IPS-18c (cell line): ENCODE measurements around the gene ARMC5.
"Not testable (repeated sequence)": the region's sequence is repeated elsewhere in the genome, so short reads cannot be mapped to it uniquely, and the experiment has no call there.

Experiments
- H3K4me3 ChIP-seq: 2 replicates; pipeline ENCODE4 v1.7.0; 2013; ENCODE audit warnings: low read depth, mild to moderate bottlenecking, low read length, moderate library complexity; ENCODE audit not compliant: insufficient read depth
- H3K9me3 ChIP-seq: one replicate; pipeline ENCODE4 v1.6.1; 2013; ENCODE audit warnings: mild to moderate bottlenecking, low read length, moderate library complexity; ENCODE audit not compliant: control insufficient read depth, insufficient read depth

ARMC5 gene

DNA sequence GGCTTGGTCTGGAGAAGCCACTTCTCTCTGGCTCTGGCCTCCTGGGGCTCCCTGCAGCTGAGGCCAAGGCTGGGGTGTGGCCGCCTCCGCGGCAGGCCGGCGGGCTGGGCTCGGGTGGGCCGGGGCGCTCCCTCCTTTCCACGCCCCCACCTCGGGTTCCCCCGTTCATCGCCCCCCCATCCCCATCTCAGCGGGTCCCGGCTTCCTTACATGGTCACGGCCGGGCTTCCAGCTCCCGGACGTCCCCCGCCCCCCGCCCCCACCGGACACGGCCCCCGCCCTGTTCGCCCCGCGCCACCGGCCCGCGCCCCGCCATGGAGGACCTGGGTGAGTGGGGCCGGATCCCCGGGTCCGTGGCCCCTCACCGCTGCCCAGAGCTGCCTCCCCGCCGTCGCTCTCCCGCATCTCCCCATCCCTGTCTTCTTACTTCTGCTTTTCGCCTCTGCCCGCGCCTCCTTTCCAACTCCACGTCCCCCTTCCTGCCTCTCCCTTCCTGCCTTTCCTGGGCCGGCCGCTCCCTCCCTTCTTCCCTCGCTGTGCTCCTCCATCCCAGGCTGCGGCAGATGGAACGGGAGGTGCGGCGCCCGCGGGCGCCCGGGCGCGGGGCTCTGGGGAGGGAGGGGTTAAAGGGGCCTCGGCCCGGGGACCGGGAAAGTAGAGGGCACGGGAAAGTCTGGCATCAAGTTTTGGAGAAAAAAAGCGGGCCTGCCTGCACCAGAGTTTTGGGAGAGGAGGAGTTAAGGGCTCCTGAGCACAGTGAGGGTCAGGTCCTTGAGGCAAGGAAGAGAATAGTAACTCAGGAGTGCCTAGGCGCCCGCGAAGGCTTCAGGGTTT is 12.8 kb downstream of the ARMC5 start, which contains the start of gene TGFB1I1:
TSS of gene TGFB1I1 (plus strand) at position 278 of the 834 bp plus-strand sequence. CDS start at position 315, 37 bp downstream.
- Histone ChIP-seq H3K4me3 (peak within 1 kb of the TSS; percentile 67), H3K9me3 (peaks cover 2% of the 10 kb centered on the region)

- peaks cover 2% of the 10 kb centered on the region for H3K9me3 ChIP-seq
- H3K4me3 ChIP-seq = peak overlapping the region; percentile 67
These were observed 13.5 kb downstream of the ARMC5 start for GRCh38 chr16:31472709-31473203.

DNA sequence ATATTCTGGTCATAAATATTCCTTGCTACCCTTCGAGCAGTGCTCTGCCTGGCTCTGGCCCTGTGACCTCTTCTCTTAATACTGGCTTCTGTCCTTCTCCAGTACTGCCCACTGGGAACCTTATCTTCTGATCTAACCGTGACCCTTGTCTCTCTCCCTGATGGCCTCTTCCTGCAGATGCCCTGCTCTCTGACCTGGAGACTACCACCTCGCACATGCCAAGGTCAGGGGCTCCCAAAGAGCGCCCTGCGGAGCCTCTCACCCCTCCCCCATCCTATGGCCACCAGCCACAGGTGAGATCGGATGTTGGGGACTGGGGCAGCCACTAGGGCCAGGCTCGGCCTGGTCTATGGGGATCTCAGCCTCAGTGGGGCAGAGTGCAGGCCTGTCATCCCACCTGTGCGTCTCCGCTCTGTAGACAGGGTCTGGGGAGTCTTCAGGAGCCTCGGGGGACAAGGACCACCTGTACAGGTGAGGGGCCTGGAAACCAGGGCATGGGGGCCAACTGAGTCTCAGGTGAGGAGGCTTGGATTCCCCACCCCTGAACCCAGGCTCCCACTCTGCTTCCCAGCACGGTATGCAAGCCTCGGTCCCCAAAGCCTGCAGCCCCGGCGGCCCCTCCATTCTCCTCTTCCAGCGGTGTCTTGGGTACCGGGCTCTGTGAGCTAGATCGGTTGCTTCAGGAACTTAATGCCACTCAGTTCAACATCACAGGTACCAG is 14.1 kb downstream of the ARMC5 start:
- Histone ChIP-seq H3K4me3 (no peak overlapping the region), H3K9me3 (peaks cover 2% of the 10 kb centered on the region)

- H3K9me3 ChIP-seq = peaks cover 2% of the 10 kb centered on the region
These were observed 14.9 kb downstream of the ARMC5 start for GRCh38 chr16:31474173-31474714.

GRCh38 chr16:31474773-31475738 is 15.8 kb downstream of the ARMC5 start:
- Histone ChIP-seq H3K4me3 (no peak overlapping the region), H3K9me3 (peaks cover 2% of the 10 kb centered on the region)

More at GRCh38 chr16:31474173-31474714, 14.9 kb downstream of the ARMC5 start:
- no peak overlapping the region for H3K4me3 ChIP-seq

- Histone ChIP-seq H3K9me3 (peaks cover 2% of the 10 kb centered on the region), H3K4me3 (peak overlapping the region; percentile 61; the same call in 1 of the 2 replicates)
These were observed 16.6 kb downstream of the ARMC5 start for GRCh38 chr16:31475946-31476302.

DNA sequence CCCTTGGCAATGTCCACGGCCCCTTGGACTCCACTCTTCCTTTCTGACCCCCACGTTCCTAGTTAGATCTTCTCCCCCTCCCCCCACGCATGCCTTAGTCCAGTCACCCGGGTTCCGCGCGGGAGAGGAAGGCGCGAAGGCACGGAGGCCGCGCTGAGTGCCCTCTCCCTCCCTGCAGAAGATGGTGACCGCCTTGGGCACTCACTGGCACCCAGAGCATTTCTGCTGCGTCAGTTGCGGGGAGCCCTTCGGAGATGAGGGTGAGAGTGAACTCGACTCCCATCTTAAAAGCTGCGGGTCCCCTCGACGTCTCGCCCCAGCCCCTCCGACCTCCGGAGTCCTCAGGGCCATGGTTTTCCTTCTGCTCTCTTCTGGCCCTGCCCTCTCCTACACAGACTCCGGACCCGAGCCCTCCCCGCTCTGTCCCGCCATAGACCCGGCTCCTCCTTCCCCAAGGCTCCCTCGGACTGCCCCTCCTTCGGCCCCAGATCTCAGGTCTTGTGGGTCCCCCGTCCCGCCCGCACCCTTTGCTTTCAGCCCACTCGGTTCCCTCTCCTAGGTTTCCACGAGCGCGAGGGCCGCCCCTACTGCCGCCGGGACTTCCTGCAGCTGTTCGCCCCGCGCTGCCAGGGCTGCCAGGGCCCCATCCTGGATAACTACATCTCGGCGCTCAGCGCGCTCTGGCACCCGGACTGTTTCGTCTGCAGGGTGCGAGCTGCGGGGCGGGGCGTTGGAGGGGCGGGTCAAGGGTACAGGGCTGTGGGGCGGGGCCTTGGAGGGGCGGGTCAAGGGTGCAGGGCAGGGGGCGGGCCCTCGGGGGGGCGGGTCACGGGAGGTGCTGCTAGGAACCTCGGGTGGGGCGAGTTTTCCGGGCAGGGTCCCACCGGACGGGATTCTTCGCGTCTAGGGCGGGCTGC is 17.3 kb downstream of the ARMC5 start:
- Histone ChIP-seq H3K4me3 (peak overlapping the region; percentile 65), H3K9me3 (peaks cover 2% of the 10 kb centered on the region)

DNA sequence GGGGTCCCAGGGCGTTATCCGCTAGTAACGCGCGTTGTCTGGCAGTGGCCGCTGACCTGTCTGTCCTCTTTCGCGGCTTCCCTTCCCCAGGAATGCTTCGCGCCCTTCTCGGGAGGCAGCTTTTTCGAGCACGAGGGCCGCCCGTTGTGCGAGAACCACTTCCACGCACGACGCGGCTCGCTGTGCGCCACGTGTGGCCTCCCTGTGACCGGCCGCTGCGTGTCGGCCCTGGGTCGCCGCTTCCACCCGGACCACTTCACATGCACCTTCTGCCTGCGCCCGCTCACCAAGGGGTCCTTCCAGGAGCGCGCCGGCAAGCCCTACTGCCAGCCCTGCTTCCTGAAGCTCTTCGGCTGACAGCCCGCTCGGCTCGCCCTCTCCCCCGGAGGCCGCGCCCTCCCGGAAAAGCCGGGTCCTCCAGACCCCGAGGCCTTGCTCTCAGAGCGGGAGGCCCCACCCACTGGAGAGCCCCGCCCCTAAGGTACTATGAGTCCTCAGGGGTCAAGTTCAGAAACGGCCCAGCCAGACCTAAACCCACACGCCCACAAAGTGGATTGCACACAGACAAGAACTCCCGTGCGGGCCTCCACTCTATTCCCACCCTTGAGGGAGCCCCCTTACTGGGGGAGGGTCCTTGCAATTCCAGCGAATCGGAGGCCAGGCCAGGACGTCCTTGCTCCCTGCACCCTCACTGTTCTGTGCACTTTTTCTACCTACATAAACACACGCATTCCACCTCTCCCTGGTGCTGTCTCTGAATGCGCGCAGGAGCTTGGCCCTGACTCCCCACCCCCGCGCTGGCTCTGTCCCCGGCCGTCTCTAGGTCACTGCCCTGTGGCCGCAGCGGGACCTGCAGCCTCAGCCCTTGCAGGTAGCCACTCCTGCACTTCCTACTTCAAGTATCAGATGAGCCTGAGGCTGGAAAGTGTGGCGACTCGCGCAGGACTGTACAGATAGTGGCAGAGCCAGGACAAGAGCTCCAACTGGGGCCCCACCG is 18.2 kb downstream of the ARMC5 start:
- Histone ChIP-seq H3K9me3 (peaks cover 2% of the 10 kb centered on the region), H3K4me3 (peak overlapping the region; percentile 65)

- no peaks in the 10 kb centered on the region for H3K9me3 ChIP-seq
These were observed 19.7 kb downstream of the ARMC5 start for GRCh38 chr16:31478956-31479355.

DNA sequence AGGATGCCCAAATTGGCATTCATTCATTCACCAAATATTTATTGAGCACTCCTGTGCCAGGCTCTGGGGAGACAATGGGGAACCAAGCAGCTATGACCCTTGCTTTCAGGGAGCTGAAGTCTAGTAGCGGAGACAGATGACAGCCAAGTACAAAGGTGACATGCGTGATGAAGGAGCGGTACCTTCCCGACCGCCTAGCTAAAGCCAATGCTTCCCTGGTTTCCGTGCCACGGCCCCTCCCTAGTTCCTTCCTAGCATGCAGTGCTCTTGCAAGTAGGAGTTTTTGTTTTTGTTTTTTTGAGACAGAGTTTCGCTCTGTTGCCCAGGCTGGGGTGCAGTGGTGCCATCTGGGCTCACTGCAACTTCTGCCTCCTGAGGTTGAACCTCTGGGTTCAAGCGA is 20.4 kb downstream of the ARMC5 start:
- no peaks in the 10 kb centered on the region for H3K9me3 ChIP-seq

More at GRCh38 chr16:31478956-31479355, 19.7 kb downstream of the ARMC5 start:
- H3K4me3 ChIP-seq = no peak overlapping the region

GRCh38 chr16:31480851-31481536 is 21.7 kb downstream of the ARMC5 start:
- H3K4me3 ChIP-seq = no peak overlapping the region
- H3K9me3 ChIP-seq = no peaks in the 10 kb centered on the region

More for the DNA sequence above, 20.4 kb downstream of the ARMC5 start:
- no peak overlapping the region for H3K4me3 ChIP-seq

GRCh38 chr16:31483081-31483480 is 23.8 kb downstream of the ARMC5 start, which contains the start of gene SLC5A2:
SLC5A2 (plus strand) TSS chr16:31483123; CDS start chr16:31483137, 14 bp downstream.
- no peaks in the 10 kb centered on the region for H3K9me3 ChIP-seq
- no peak within 1 kb of the TSS for H3K4me3 ChIP-seq

DNA sequence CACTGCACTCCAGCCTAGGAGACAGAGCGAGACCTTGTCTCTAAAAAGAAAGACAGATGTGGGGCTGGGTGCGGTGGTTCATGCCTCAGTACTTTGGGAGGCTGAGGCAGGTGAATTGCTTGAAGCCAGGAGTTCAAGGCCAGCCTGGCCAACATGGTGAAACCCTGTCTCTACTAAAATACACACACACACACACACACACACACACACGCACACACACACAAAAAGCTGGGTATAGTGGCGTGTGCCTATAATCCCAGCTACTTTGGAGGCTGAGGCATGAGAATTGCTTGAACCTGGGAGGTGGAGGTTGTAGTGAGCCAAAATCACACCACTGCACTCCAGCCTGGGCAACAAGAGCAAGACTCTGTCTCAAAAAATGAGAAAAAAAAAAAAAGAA is 24.7 kb downstream of the ARMC5 start:
- not testable (repeated sequence) for H3K9me3 ChIP-seq, H3K4me3 ChIP-seq

- Histone ChIP-seq H3K9me3 (no peaks in the 10 kb centered on the region), H3K4me3 (no peak overlapping the region)
These were observed 25.3 kb downstream of the ARMC5 start for GRCh38 chr16:31484491-31485171.
